Lower lobe of right lung (tissue), 2 donors: ENCODE measurements around the gene KCNE3. TPM values are rescaled to one million over a fixed set of nuclear protein-coding genes. Genes with fewer than 3 reads are reported as not detected.
A peak's percentile ranks its signal among the peaks of the same experiment; 100 is the strongest.

Experiments
- ATAC-seq, 2 donors: fragments of 200-7000 bp; cut with Tn5 transposase; one replicate each; pipeline ENCODE4 v1.9.1; 2020 to 2022; ENCODE audit warnings: mild to moderate bottlenecking in 2 of 2, moderate library complexity in 2 of 2
- DNase-seq: peaks from one replicate; pipeline ENCODE4 v3.0.0-alpha.2; 2020
- H3K27ac ChIP-seq: fragments of 200-600 bp; one replicate; pipeline ENCODE4 v1.8.0; 2022
- H3K27me3 ChIP-seq: fragments of 200-600 bp; one replicate; pipeline ENCODE4 v1.8.0; 2022; ENCODE audit warnings: low read depth
- H3K36me3 ChIP-seq: fragments of 200-600 bp; one replicate; pipeline ENCODE4 v1.8.0; 2022; ENCODE audit warnings: mild to moderate bottlenecking
- H3K4me1 ChIP-seq: fragments of 200-600 bp; one replicate; pipeline ENCODE4 v1.8.0; 2022
- H3K4me3 ChIP-seq: fragments of 200-600 bp; one replicate; pipeline ENCODE4 v1.8.0; 2022; ENCODE audit warnings: mild to moderate bottlenecking
- H3K9me3 ChIP-seq: fragments of 200-600 bp; one replicate; pipeline ENCODE4 v1.8.0; 2022
- CTCF ChIP-seq: fragments of 200-600 bp; IDR thresholded peaks from one replicate; pipeline ENCODE4 v1.8.0; 2022; ENCODE audit warnings: antibody characterized with exemption, mild to moderate bottlenecking
- intact Hi-C: fragments of 100-400 bp; cut with DNase I; formaldehyde crosslinking; loops from one replicate; pipeline ENCODE4 v1.11.0; 2022
- total RNA-seq: library from RNA; stranded (reverse); fragmentation: NEBNext Ultra II Directional; extraction: Animal tissue kit (Norgen Biotek cat#: 25700); gene quantifications from one replicate; pipeline ENCODE4 v1.2.1, GENCODE V29; 2021
- donor health status: DM: no; HTN: yes; CAD: no; lungs with severe emphysema.

The KCNE3 gene
- total RNA-seq, 1 donor from 2014 or later = 34.9 TPM

DNA sequence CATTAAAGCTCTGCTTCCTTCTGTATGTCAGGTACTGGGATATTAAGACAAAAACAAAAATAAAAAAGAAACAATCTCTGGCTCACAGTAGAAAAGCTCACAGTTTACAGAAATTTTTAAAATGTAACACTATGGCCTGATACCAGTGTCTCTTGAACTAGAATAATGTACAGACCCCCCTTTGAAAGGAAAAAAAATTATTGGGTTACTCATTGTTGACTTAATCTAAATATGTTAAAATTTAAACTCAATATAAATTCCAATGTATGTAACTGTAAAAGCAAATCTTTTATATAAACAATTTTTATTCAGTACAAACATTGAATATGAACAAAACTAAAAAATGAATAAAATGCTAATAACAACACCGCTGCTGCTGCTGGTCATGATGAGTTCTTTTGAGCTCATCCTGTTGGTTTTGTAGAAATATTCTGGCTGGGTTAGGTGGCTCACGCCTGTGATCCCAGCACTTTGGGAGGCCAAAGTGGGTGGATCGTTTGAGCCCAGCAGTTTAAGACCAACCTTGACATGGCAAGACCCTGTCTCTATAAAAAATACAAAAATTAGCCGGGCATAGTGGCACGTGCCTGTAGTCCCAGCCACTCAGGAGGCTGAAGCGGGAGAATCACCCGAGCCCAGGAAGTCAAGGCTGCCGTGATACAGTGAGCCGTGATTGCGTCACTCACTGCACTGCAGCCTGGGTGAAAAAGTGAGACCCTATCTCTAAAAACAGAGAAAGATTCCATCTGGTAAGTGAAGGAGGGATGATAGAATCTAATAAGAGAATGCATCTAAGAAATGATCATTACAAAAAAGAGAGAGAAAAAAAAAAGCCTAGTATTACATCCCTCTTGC is 11.8 kb upstream of the KCNE3 start:
- no peak for TF ChIP-seq CTCF
- Histone ChIP-seq H3K36me3 (no peaks in the 10 kb centered on the region), H3K4me3 (no peak overlapping the region), H3K4me1 (no peaks in the 10 kb centered on the region), H3K27me3 (no peaks in the 10 kb centered on the region), H3K9me3 (no peaks in the 10 kb centered on the region), H3K27ac (no peak overlapping the region)
- intact Hi-C loops = no loop called here
- no peak for ATAC-seq
- DNase-seq = no peak

DNA sequence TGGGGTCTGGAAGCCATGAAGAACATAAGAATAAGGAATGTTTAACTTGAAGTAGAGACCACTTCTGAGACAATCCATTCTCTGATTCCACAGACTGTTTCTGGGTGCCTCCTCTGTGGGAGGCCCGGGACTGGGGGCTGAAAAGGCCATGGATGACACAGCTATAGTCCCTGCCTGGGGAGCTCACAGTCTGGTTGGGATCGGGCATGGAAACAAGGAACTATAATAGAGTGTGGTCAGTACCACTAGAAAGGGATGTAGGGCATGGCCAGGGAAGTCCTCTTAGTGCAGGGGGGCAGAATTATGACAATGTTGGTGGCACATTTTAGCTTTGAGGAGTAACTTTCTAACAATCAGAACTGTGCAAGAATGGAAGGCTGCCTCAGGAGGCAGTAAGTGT is 9.2 kb upstream of the KCNE3 start:
- Histone ChIP-seq H3K36me3 (no peaks in the 10 kb centered on the region), H3K9me3 (no peaks in the 10 kb centered on the region), H3K4me3 (no peak overlapping the region), H3K27ac (no peak overlapping the region), H3K4me1 (no peaks in the 10 kb centered on the region), H3K27me3 (no peaks in the 10 kb centered on the region)
- peak in 1 of 2 donors; percentile 26 for ATAC-seq
- intact Hi-C loops = no loop called here
- DNase-seq = no peak
- no peak for TF ChIP-seq CTCF

- ATAC-seq = peak in 1 of 2 donors; percentile 8
- no peaks in the 10 kb centered on the region for H3K9me3 ChIP-seq
- no peaks in the 10 kb centered on the region for H3K27me3 ChIP-seq
- no peaks in the 10 kb centered on the region for H3K36me3 ChIP-seq
- intact Hi-C loops = no loop called here
- no peak for TF ChIP-seq CTCF
- DNase-seq = no peak
- no peak overlapping the region for H3K27ac ChIP-seq
- H3K4me1 ChIP-seq = no peaks in the 10 kb centered on the region
- no peak overlapping the region for H3K4me3 ChIP-seq
These were observed 7.0 kb upstream of the KCNE3 start for GRCh38 chr11:74474316-74474715.

- Histone ChIP-seq H3K36me3 (no peaks in the 10 kb centered on the region), H3K9me3 (no peaks in the 10 kb centered on the region), H3K27me3 (no peaks in the 10 kb centered on the region), H3K4me3 (no peak overlapping the region), H3K27ac (no peak overlapping the region), H3K4me1 (peaks cover 4% of the 10 kb centered on the region)
- peak; percentile 58 to 81 for ATAC-seq
- no peak for TF ChIP-seq CTCF
- intact Hi-C loops = no loop called here
- no peak for DNase-seq
These were observed 6.2 kb upstream of the KCNE3 start for GRCh38 chr11:74473382-74474173.

DNA sequence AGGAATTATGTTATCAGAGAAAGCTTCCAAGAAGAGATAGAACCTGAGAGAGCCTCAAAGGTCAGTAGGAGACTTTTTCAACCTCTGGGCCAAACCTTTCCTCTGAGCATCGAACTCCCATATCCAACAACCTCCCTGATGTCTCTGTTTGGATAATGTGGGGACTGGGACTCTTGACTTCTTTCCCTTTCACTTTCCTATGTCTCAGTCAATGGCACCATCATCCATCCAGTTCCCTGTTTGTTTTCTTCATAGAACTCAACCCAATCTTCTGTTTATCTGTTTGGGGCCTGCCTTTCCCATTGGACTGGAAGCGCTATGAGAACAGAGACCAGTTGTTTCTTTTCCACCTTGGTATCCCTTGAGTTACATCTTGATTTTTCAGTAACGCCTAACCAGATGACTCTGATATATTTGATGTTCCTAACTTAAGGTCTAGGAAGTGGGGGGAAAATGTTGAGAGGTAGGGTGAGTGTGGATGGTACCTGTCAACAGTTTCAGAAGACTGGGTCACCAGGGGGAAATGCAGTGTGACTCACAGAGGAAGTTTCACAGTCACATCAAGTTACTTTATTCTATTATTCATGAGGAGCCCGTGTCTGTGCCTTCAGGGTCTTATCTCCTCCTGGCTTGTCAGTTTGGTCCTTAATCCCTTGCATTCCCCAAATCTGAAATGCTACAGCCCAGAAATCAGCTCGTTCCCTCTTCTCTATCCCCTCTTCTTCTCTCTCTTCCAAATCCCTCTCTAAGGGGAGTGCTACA is 4.5 kb upstream of the KCNE3 start:
- intact Hi-C loops = no loop called here
- no peak for DNase-seq

More for the DNA sequence above, 4.5 kb upstream of the KCNE3 start:
- ATAC-seq = no peak
- no peak for TF ChIP-seq CTCF
- Histone ChIP-seq H3K4me3 (no peak overlapping the region), H3K27me3 (no peaks in the 10 kb centered on the region), H3K4me1 (peaks cover 17% of the 10 kb centered on the region), H3K36me3 (no peaks in the 10 kb centered on the region), H3K9me3 (no peaks in the 10 kb centered on the region), H3K27ac (no peak overlapping the region)
